SJSA1 (cell line): ENCODE measurements around the gene OTUD1. TPM values are rescaled to one million over a fixed set of nuclear protein-coding genes. Genes with fewer than 3 reads are reported as not detected.

Source experiments
- DNase-seq, 2 experiments: peaks; one replicate each; pipeline ENCODE4 v3.0.0-alpha.2; 2015 to 2020; ENCODE audit warnings: low spot score in 2 of 2, low read depth in 1 of 2
- H3K27ac ChIP-seq: fragments of 250-450 bp; sonication (Bioruptor Pico); 2 replicates; pipeline ENCODE4 v1.5.1; 2020; ENCODE audit warnings: mild to moderate bottlenecking, moderate library complexity
- H3K27me3 ChIP-seq: fragments of 250-450 bp; sonication (Bioruptor Pico); replicated peaks from 2 replicates; pipeline ENCODE4 v1.5.1; 2020; ENCODE audit warnings: mild to moderate bottlenecking, moderate library complexity
- H3K36me3 ChIP-seq: fragments of 250-450 bp; sonication (Bioruptor Pico); 2 replicates; pipeline ENCODE4 v1.5.1; 2020; ENCODE audit warnings: mild to moderate bottlenecking
- H3K4me1 ChIP-seq: fragments of 250-450 bp; sonication (Bioruptor Pico); replicated peaks from 2 replicates; pipeline ENCODE4 v1.6.1; 2021; ENCODE audit warnings: mild to moderate bottlenecking
- H3K4me3 ChIP-seq: fragments of 250-450 bp; sonication (Bioruptor Pico); 2 replicates; pipeline ENCODE4 v1.5.1; 2020; ENCODE audit warnings: mild to moderate bottlenecking
- H3K9me3 ChIP-seq: fragments of 250-450 bp; sonication (Bioruptor Pico); replicated peaks from 2 replicates; pipeline ENCODE4 v1.5.1; 2020; ENCODE audit warnings: mild to moderate bottlenecking
- total RNA-seq: library from RNA; depleted of rRNA; stranded (reverse); fragments of >200 nt; shearing (Covaris generic); gene quantifications from 2 replicates; pipeline ENCODE4 v1.2.3, GENCODE V29; 2014; rRNA removed

OTUD1 gene
- total RNA-seq, 1 experiment from 2014 or later, result 3.8 TPM

DNA sequence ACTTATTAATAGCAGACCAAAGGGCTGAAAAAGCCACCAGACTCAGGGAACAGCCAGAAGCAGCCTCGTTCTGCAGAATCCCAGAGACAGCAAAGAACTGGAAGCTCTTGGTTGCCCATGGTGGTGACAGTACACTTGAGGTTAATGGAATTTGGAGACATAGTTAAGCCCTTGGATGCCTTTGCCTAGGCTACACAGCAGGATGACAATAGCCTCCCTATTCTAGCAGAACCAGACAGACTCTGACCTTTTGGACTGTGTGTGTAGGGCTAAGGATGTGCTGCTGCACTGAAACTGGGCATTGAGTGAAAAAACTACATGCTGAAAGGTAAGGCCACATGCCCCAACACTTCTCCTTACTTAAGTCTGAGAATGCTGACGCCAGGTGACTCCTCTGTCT is 22.7 kb downstream of the OTUD1 start:
- Histone ChIP-seq H3K27ac (no peak overlapping the region), H3K4me3 (no peak overlapping the region), H3K36me3 (no peaks in the 10 kb centered on the region), H3K9me3 (no peaks in the 10 kb centered on the region), H3K27me3 (no peaks in the 10 kb centered on the region), H3K4me1 (no peaks in the 10 kb centered on the region)
- DNase-seq, result no peak

DNA sequence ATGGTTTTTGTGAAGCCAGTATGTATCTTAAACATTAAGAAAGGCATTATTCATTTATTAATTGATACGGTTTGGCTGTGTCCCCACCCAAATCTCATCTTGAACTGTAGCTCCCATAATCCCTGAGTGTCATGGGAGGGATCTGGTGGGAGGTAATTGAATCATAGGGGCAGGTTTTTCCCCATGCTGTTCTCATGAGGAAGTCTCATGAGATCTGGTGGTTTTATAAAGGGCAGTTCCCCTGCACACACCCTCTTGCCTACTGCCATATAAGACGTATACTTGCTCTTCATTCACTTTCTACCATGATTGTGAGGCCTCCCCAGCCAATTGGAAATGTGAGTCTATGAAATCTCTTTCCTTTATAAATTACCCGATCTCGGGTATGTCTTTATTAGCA is 28.1 kb downstream of the OTUD1 start:
- no peaks in the 10 kb centered on the region for H3K36me3 ChIP-seq
- H3K4me1 ChIP-seq, result no peaks in the 10 kb centered on the region
- H3K27ac ChIP-seq, result no peak overlapping the region
- H3K4me3 ChIP-seq, result no peak overlapping the region
- H3K9me3 ChIP-seq, result no peaks in the 10 kb centered on the region
- H3K27me3 ChIP-seq, result no peaks in the 10 kb centered on the region
- DNase-seq, result no peak

DNA sequence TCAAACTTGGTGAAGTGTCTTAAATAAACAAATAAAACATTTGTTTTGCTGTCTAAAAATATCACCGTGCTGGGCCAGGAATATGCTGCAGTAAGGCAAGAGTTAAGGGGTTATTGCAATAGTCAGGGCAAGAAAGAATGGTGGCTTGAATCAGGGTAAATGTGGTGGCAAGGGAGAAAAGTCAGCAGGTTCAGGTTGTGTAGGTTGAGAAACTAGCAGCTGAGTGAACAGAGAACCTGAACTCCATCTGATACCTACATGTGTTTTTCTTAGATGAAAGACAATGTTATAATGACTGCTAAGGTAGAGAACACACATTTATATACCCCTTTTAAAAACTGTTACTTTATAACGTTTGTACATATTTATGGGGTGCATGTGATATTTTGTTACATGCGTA is 28.7 kb downstream of the OTUD1 start:
- Histone ChIP-seq H3K4me1 (no peaks in the 10 kb centered on the region), H3K27ac (no peak overlapping the region), H3K27me3 (no peaks in the 10 kb centered on the region), H3K4me3 (no peak overlapping the region), H3K9me3 (no peaks in the 10 kb centered on the region), H3K36me3 (no peaks in the 10 kb centered on the region)
- no peak for DNase-seq

DNA sequence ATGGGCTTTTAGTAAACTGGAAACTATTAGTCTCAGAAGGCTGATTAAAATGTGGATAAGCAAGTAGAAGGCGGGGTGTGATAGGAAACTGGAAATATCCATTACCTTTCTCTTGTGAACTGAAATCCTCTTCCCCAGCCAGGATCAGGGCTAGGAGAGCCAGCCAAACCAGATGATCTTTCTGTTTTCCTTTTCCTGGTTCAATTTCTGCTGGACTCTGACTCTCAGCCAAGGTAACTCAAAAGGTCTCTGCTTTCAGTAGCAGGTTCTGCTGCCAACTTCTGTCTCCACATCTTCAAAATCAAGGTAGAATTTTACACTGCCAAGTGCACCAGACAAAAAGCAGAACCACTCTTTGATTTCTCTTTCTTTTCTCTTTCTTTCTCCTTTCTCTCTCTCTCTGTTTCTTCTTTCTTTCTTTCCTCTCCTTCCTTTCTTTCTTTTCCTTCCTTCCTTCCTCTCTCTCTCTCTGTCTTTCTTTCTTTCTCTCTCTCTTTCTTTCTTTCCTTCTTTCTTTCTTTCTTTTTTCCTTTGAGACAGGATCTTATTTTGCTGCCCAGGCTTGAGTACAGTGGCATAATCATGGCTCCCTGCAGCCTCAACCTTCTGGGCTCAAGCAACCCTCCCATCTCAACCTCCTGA is 30.8 kb downstream of the OTUD1 start:
- Histone ChIP-seq H3K4me1 (no peaks in the 10 kb centered on the region), H3K4me3 (no peak overlapping the region), H3K27ac (no peak overlapping the region), H3K27me3 (no peaks in the 10 kb centered on the region), H3K36me3 (no peaks in the 10 kb centered on the region), H3K9me3 (no peaks in the 10 kb centered on the region)
- DNase-seq, result no peak

DNA sequence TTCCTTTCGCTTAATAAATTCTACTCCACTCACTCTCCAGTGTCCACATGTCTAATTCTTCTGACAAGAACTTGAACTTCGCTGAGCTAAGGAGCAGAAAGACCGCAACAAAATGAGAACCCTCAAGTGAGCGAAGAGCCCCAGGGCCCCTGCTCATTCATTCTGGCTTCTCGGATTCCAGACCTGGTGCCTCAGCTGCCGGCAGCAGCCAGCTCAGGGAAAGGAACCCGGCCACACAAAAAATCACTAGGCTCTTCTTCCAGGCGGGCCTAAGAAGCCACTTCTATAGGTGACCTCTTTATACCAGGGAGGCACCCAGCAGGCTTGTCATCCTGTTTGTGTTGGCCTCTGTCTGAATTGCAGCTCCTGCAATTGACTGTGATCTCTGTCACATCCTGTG is 33.3 kb downstream of the OTUD1 start:
- Histone ChIP-seq H3K27ac (no peak overlapping the region), H3K9me3 (no peaks in the 10 kb centered on the region), H3K4me3 (no peak overlapping the region), H3K4me1 (no peaks in the 10 kb centered on the region), H3K36me3 (no peaks in the 10 kb centered on the region), H3K27me3 (no peaks in the 10 kb centered on the region)
- DNase-seq, result no peak

DNA sequence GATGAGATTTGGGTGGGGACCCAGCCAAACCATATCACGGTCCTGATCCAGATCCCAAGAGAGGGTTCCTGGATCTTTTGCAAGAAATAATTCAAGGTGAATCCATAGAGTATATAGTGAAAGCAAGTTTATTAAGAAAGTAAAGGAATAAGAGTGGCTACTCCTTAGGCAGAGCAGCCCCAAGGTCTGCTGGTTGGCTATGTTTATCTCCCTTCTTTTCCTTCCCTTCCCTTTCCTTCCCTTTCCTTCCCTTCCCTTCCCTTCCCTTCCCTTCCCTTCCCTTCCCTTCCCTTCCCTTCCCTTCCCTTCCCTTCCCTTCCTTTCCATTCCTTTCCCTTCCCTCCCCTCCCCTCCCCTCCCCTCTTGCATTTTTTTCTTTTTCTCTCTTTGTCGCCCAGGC is 35.2 kb downstream of the OTUD1 start:
- Histone ChIP-seq H3K4me1 (no peaks in the 10 kb centered on the region), H3K4me3 (no peak overlapping the region), H3K36me3 (no peaks in the 10 kb centered on the region), H3K27ac (no peak overlapping the region), H3K27me3 (no peaks in the 10 kb centered on the region), H3K9me3 (no peaks in the 10 kb centered on the region)
- DNase-seq, result no peak

DNA sequence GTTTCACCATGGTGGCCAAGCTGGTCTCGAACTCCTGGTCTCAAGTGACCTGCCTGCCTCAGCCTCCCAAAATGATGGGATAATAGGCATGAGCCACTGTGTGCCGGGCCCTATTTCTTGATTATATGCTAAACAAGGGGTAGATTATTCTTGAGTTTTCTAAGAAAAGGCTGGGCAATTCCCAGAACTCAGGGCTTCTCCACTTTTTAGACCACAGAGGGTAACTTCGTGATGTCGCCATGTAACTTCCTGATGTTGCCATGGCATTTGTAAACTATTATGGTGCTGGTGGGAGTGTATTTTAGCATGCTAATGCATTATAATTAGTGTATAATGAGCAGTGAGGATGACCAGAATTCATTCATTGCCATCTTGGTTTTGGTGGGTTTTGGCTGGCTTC is 35.8 kb downstream of the OTUD1 start:
- Histone ChIP-seq H3K27me3 (no peaks in the 10 kb centered on the region), H3K4me3 (no peak overlapping the region), H3K27ac (no peak overlapping the region), H3K9me3 (no peaks in the 10 kb centered on the region), H3K36me3 (no peaks in the 10 kb centered on the region), H3K4me1 (no peaks in the 10 kb centered on the region)
- DNase-seq, result no peak

DNA sequence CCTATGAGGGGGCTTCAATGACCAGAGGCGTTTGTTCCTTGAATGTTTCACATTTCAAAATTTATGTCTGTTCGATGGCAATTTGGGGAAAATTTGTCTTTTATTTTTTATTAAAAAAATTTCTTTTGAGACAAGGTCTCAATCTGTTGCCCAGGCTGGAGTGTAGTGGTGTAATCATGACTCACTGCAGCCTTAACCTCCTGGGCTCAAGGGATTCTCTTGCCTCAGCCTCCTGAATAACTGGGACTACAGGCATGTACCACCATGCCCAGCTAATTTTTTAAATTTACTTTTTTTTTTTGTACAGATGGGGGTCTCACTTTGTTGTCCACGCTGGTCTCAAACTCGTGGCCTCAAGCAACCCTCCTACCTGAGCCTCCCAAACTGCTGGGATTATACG is 39.7 kb downstream of the OTUD1 start:
- H3K9me3 ChIP-seq, result no peaks in the 10 kb centered on the region
- no peak for DNase-seq
- H3K27ac ChIP-seq, result no peak overlapping the region
- no peaks in the 10 kb centered on the region; the same call in 1 of the 2 replicates for H3K27me3 ChIP-seq
- no peak overlapping the region for H3K4me3 ChIP-seq
- H3K36me3 ChIP-seq, result no peaks in the 10 kb centered on the region
- H3K4me1 ChIP-seq, result no peaks in the 10 kb centered on the region

DNA sequence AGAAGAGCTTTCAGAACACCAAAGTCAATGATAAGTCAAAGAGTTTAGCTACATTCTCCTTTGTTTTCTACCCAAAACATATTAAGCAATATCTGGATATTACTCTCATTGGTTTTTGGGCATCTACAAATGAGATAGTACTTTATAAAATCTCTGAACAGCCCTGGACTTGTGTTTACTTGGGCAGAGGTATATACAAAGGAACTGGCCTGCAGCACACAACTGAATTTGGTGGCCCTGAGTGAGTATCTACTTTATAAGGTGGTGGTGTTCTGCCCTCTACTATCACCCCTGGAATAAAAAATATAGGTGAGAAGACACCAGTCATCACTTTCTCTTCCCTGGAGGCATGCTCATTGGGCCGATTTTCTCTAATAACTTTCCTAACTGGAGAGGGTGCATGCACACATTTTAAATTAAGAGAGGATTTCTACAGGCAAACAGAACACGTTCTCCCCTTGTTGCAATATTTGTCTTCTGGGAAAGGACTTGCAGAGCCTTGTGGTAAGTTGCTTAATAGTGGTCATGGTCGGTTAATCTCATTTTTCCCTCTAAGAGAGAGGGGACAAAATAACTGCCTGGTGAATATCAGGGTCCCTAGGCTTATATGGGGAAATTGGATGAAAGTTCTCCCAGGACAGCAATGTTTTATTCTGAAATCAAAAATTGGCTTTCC is 41.1 kb downstream of the OTUD1 start:
- H3K4me3 ChIP-seq, result no peak overlapping the region
- H3K4me1 ChIP-seq, result no peaks in the 10 kb centered on the region
- H3K9me3 ChIP-seq, result no peaks in the 10 kb centered on the region
- no peaks in the 10 kb centered on the region for H3K36me3 ChIP-seq
- H3K27ac ChIP-seq, result no peak overlapping the region
- no peak for DNase-seq
- H3K27me3 ChIP-seq, result no peaks in the 10 kb centered on the region; the same call in 1 of the 2 replicates

DNA sequence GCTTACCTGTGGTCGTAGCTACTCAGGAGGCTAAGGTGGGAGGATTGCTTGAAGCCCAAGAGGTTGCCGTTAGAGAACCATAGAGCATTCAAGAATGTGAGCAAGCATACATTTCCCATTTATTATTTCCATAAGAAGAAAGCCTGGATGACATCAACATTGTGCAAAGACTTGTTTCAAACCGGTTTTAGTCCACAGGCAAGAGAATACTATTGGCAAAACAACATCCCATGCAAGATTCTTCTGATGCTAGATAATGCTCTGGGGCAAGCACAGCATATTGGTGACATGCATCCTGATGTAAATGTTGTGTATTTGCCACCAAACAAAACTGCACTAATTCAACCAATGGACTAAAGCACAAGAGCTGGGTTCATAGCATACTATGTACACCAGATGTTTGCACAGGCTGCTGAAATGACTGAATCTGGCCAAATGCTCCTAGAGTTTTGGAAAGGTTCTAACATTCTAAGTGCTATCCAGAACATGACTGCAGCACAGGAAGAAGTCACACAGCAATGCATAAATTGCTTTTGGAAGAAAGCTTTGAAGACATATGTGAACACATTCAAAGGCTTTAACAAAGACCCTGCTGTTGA is 42.6 kb downstream of the OTUD1 start:
- Histone ChIP-seq H3K36me3 (no peaks in the 10 kb centered on the region), H3K27ac (no peak overlapping the region), H3K27me3 (no peaks in the 10 kb centered on the region; the same call in 1 of the 2 replicates), H3K4me1 (no peaks in the 10 kb centered on the region), H3K4me3 (no peak overlapping the region), H3K9me3 (no peaks in the 10 kb centered on the region)
- no peak for DNase-seq

DNA sequence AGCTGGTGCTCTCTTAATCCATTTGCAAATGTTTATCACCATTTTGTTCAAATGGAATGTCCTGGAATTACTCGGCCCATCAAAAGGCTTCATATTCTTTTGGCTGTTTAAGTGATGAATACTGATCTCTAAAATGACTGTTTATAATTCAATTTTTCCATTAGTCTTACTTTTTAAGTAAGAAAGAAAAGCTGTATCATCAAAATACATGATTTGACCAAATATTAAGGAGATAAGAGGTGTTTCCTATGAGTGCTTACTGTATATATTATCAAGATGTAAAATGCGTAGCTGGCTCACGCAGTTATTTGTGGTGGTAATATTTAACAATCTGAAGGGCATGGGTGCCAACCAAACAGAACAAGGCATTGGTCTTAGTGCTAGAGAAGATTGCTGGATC is 51.2 kb downstream of the OTUD1 start:
- H3K4me3 ChIP-seq, result no peak overlapping the region
- no peaks in the 10 kb centered on the region for H3K4me1 ChIP-seq
- no peaks in the 10 kb centered on the region for H3K36me3 ChIP-seq
- H3K9me3 ChIP-seq, result no peaks in the 10 kb centered on the region
- DNase-seq, result no peak
- no peak overlapping the region for H3K27ac ChIP-seq
- H3K27me3 ChIP-seq, result no peaks in the 10 kb centered on the region

Other genes starting within 250 kb of the OTUD1 start
- gene PTF1A, start 246.8 kb upstream of the OTUD1 start, total RNA-seq, result not detected in 2 replicates
- not detected in 2 replicates for gene C10orf67, start 94.3 kb upstream of the OTUD1 start, total RNA-seq